Measurements from ENCODE around the gene SEPTIN2. TPM values are rescaled to one million over a fixed set of nuclear protein-coding genes. Genes with fewer than 3 reads are reported as not detected.
"Not testable (repeated sequence)": the region's sequence is repeated elsewhere in the genome, so short reads cannot be mapped to it uniquely, and the experiment has no call there.

The SEPTIN2 gene
- polyA plus RNA-seq, 3 donors = 133 to 335 (median 211) TPM

GRCh38 chr2:241393524-241394196 lies 77.9 kb downstream of the SEPTIN2 start:
- H3K27ac ChIP-seq (ENCODE audit: low read depth, low read length) = no peak overlapping the region
- WGBS, 3 donors = 64 to 95% (median 94%) methylated on average over 3 of the region's 3 CpGs

DNA sequence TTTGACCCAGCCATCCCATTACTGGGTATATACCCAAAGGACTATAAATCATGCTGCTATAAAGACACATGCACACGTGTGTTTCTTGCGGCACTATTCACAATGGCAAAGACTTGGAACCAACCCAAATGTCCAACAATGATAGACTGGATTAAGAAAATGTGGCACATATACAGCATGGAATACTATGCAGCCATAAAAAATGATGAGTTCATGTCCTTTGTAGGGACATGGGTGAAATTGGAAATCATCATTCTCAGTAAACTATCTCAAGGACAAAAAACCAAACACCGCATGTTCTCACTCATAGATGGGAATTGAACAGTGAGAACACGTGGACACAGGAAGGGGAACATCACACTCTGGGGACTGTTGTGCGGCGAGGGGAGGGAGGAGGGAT lies 81.1 kb downstream of the SEPTIN2 start:
- not testable (repeated sequence) for H3K27ac ChIP-seq (ENCODE audit: low read depth, low read length)
- 93 to 95% (median 93%) methylated on average over 6 of the region's 6 CpGs for WGBS, 3 donors

- H3K27ac ChIP-seq (ENCODE audit: low read depth, low read length) = no peak overlapping the region
- WGBS, 3 donors = 65 to 90% (median 90%) methylated on average over 10 of the region's 10 CpGs
Measured at GRCh38 chr2:241399941-241400922, 84.5 kb downstream of the SEPTIN2 start.

Other genes starting within 250 kb of the SEPTIN2 start
- 10 to 100 TPM; 23.5 to 34.8 (median 24.4) TPM for gene MTERF4, start 213.6 kb upstream of the SEPTIN2 start, polyA plus RNA-seq
- 1 to 10 TPM; 2.8 to 3.7 (median 3.4) TPM for gene PASK, start 166.5 kb upstream of the SEPTIN2 start, polyA plus RNA-seq
- 10 to 100 TPM; 43.4 to 71.8 (median 56.7) TPM for gene PPP1R7, start 165.5 kb upstream of the SEPTIN2 start, polyA plus RNA-seq
- gene ANO7, start 127.2 kb upstream of the SEPTIN2 start, polyA plus RNA-seq = 1 to 10 TPM in 1 of 3 donors, under 1 TPM in 2; 0.44 to 2.5 (median 0.56) TPM
- 100 to 1,000 TPM; 187 to 327 (median 208) TPM for gene HDLBP, start 253 bp upstream of the SEPTIN2 start, polyA plus RNA-seq
- 10 to 100 TPM; 10.2 to 17.5 (median 14.1) TPM for gene FARP2, start 40.4 kb downstream of the SEPTIN2 start, polyA plus RNA-seq
- 100 to 1,000 TPM; 116 to 169 (median 146) TPM for gene STK25, start 192.7 kb downstream of the SEPTIN2 start, polyA plus RNA-seq
- 100 to 1,000 TPM in 1 of 3 donors, 10 to 100 TPM in 2; 28.1 to 222 (median 43.2) TPM for gene BOK, start 242.8 kb downstream of the SEPTIN2 start, polyA plus RNA-seq